RWPE1 (cell line): ENCODE results near the gene OR4D9.

Experiments used
- CTCF ChIA-PET: fragments of 350-600 bp; sonication (Branson Sonifier 250); formaldehyde crosslinking; extraction: SDS; loops from one replicate; lab custom pipeline; 2021; lab: Yijun Ruan, JAX
- POLR2A ChIA-PET: fragments of 400-600 bp; formaldehyde crosslinking; extraction: SDS; loops from one replicate; lab custom pipeline; 2020; ENCODE audit warnings: antibody characterized with exemption; ENCODE audit not compliant: low non-redundant PET; lab: Yijun Ruan, JAX
- DNase-seq: peaks from one replicate; pipeline ENCODE4 v3.0.0; 2012; ENCODE audit warnings: low spot score
- H3K27ac ChIP-seq: fragments of 450-650 bp; 2 replicates; pipeline ENCODE4 v1.5.1; 2017
- TF ChIP-seq, protein P1 (sequence below): fragments of 450-650 bp; conservative IDR thresholded peaks from 2 replicates; pipeline ENCODE4 v1.5.1; 2017; ENCODE audit warnings: low read depth, mild to moderate bottlenecking

Gene OR4D9

DNA sequence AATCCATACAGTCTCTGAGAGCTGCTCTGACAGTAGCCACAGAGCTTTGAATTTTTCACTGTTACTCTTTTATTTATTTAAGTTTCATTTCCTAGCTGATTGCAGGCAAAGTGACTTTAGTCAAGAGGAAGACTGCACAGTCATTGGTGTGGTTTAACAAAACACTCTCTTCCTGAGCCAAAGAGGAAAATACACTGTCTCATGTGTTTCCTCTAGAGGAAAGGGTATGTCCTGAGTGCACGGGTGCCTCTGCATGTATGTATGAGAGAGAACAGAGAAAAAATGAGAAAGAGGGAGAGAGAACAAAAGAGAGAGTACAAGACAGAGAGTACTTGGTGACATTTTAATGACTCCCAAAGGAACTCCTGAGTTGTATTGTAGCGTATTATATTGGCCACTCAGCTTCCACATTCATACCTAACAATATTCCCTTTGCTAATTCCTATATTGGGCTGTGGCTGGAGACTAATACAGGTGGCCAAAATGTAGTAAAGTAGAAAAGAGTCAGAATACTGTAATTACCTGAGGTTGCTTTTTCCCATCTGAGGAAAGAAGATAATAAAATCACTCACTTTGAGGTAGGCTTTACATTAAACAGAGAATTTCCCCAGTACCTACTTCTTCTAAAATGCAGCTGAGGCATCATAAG, at the start of gene OR4D9:
Gene OR4D9, plus strand, starts transcription at position 599 of the 649 bp plus-strand sequence. CDS start 3,374 bp downstream, outside the sequence.
- TF ChIP-seq, protein P1, sequence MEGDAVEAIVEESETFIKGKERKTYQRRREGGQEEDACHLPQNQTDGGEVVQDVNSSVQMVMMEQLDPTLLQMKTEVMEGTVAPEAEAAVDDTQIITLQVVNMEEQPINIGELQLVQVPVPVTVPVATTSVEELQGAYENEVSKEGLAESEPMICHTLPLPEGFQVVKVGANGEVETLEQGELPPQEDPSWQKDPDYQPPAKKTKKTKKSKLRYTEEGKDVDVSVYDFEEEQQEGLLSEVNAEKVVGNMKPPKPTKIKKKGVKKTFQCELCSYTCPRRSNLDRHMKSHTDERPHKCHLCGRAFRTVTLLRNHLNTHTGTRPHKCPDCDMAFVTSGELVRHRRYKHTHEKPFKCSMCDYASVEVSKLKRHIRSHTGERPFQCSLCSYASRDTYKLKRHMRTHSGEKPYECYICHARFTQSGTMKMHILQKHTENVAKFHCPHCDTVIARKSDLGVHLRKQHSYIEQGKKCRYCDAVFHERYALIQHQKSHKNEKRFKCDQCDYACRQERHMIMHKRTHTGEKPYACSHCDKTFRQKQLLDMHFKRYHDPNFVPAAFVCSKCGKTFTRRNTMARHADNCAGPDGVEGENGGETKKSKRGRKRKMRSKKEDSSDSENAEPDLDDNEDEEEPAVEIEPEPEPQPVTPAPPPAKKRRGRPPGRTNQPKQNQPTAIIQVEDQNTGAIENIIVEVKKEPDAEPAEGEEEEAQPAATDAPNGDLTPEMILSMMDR = no peak
- POLR2A ChIA-PET = no interaction called here
- no peak for DNase-seq

DNA sequence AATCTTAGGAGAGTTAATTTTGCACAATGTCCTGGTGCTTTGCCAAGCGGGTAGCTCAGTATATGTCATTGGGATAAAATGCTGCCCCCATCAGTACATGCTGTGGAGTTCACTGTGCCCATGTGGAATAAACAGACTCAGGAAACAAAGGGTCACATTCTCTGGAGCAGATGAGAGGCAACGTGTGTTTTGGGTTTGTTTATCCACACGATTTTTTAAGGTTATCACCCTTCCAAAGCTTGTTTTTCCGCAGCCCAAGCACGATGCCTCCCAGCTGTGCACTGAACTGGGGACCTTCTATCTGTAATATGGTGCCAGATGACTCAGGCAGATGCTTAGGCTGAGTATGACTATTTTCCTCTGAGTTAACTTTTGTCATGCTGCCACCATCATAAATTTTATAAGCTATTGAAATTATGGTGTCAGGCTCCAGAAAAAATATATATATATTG, 48.1 kb upstream of the OR4D9 start:
- CTCF ChIA-PET = interaction anchor here (0.7 kb wide), 1 partner anchor 59 kb away, joined by 3 read pairs; no protein-coding TSS in a partner anchor
- no peak overlapping the region for H3K27ac ChIP-seq
- TF ChIP-seq, protein P1 = no peak
- no peak for DNase-seq
- POLR2A ChIA-PET = no interaction called here

More for the DNA sequence above, at the start of gene OR4D9:
- CTCF ChIA-PET = no interaction called here
- H3K27ac ChIP-seq = no peak within 1 kb of the TSS

DNA sequence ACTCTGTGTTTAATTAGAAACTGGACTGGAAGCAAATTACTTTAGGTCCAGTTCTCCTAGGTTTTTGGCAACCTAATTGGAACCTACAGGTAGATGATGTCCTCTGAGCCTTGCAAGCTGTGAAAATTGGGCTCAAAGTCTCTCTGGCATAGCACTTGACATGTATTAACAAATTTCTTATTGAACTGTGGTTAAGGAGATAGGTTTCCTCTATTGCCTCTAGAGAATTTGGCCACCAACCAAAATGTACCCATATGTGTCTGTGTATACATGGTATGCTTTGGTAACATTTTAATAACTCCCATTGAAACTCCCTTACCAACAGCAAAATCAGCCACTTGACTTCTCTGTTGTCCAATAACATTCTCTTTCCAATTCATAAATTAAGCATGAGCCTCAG, 38.3 kb upstream of the OR4D9 start, which contains the start of gene OR4D10:
Gene OR4D10, plus strand, starts transcription at position 301 of the 400 bp plus-strand sequence. CDS start 4,115 bp downstream, outside the sequence.
- ChIA-PET CTCF (interaction anchor here (1.0 kb wide), 1 partner anchor 23 kb away, joined by 3 read pairs; no protein-coding TSS in a partner anchor), POLR2A (no interaction called here)
- DNase-seq = no peak
- TF ChIP-seq, protein P1 = no peak
- no peak within 1 kb of the TSS for H3K27ac ChIP-seq

DNA sequence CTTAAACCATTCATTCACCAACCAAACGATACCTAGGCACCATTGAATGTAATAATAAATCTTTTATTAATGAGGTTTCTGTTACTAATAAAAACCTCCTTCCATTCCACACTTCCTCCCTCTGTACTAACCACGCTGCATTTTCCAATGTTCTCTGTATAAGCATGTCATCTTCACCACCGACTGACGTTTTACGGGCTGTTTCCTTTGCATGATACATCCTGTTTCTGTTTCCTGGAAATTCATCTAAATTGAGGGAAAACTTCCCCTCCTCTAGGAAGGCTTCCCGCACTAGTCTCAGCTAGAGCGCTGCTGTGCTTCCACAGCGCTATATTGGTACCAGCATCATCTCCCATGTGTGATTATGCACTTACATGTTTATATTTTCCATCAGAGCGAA, 36.2 kb upstream of the OR4D9 start:
- H3K27ac ChIP-seq = no peak overlapping the region
- TF ChIP-seq, protein P1 = no peak
- no peak for DNase-seq
- ChIA-PET CTCF (no interaction called here), POLR2A (no interaction called here)

DNA sequence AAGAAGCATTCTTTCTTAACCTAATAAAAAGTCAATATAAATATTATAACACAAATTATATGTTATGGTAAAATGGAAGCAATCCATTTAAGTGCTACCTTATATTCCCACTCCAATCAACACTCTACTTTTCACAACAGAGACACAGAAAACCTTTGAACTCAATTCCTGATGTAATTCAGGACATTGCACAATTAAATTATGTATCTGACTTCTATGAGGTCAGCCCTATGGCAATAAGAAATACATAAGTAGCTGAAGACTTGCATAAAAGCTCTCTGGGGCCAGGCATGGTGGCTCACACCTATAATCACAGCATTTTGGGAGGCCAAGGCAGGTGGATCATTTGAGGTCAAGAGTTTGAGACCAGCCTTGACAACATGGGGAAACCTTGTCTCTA, 31.4 kb upstream of the OR4D9 start:
- no peak for DNase-seq

DNA sequence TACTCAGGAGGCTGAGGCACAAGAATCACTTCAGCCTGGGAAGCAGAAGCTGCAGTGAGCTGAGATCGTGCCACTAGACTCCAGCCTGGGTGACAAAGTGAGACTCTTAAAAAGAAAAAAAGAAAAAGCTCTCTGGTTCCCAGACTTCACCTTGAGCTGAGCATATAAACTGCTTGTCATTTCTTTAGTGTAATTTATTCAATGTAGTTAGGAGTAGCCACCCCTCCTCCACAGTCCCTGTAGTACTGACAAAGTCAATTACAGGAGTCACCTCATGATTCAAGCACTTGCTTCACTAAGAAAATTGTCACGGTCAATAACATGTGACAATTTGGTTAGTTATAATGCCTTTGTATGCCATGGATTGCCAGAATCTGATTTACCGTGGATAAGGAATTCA, 31.0 kb upstream of the OR4D9 start:
- no peak for DNase-seq
- no peak overlapping the region for H3K27ac ChIP-seq
- TF ChIP-seq, protein P1 = no peak
- CTCF ChIA-PET = no interaction called here
- POLR2A ChIA-PET = no interaction called here

More for the DNA sequence above, 31.4 kb upstream of the OR4D9 start:
- ChIA-PET CTCF (no interaction called here), POLR2A (no interaction called here)
- TF ChIP-seq, protein P1 = no peak
- H3K27ac ChIP-seq = no peak overlapping the region
